GM21526 (cell line): ENCODE data around the gene SORCS3.

Experiments
- ATAC-seq: cut with Tn5 transposase; IDR thresholded peaks from one replicate; pipeline ENCODE4 v1.9.1; 2021; ENCODE audit warnings: moderate library complexity; ENCODE audit not compliant: unreplicated experiment, low FRiP score

SORCS3 gene

GRCh38 chr10:104767282-104767681 is 126.2 kb downstream of the SORCS3 start:
- no peak for ATAC-seq

- ATAC-seq = no peak
Observed at GRCh38 chr10:104767745-104768144, 126.7 kb downstream of the SORCS3 start.

- no peak for ATAC-seq
Observed at GRCh38 chr10:104773105-104773504, 132.0 kb downstream of the SORCS3 start.

- ATAC-seq = no peak
Observed at GRCh38 chr10:104774234-104774633, 133.1 kb downstream of the SORCS3 start.

- no peak for ATAC-seq
Observed at GRCh38 chr10:104777086-104777799, 136.2 kb downstream of the SORCS3 start.

GRCh38 chr10:104778371-104778770 is 137.3 kb downstream of the SORCS3 start:
- no peak for ATAC-seq

- ATAC-seq = no peak
Observed at GRCh38 chr10:104779701-104780100, 138.6 kb downstream of the SORCS3 start.

- no peak for ATAC-seq
Observed at GRCh38 chr10:104780165-104780564, 139.1 kb downstream of the SORCS3 start.

DNA sequence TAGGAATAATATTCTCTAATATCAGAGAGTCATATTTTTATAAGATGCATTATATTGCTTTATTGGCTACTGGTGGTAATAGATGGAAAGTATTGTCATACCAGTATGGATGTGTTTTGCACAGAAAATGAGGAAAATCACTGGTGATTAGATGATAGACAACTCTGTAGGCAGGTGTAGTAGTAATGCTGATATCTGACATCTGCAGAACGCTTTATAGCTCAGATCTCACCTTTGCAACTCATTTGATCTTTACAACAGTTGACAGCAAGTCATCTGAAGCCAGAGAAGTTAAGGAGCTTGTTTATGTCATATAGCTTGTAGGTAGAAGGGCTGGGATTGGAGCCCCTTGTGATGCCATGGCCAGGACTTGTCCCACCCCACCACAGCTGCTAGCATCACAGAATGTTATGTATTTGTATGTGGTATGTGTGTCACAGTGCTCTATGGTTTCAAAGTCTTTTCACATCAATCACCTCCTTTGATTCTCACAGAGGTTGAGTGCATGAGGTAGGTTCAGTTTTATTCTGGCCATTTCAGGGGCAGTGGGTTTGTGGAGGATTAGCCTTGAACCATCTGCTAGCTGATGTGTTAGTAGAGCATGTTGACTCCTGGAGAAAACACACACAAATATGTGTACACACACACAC is 140.0 kb downstream of the SORCS3 start:
- no peak for ATAC-seq

GRCh38 chr10:104784452-104784851 is 143.4 kb downstream of the SORCS3 start:
- no peak for ATAC-seq

GRCh38 chr10:104791471-104791870 is 150.4 kb downstream of the SORCS3 start:
- no peak for ATAC-seq

DNA sequence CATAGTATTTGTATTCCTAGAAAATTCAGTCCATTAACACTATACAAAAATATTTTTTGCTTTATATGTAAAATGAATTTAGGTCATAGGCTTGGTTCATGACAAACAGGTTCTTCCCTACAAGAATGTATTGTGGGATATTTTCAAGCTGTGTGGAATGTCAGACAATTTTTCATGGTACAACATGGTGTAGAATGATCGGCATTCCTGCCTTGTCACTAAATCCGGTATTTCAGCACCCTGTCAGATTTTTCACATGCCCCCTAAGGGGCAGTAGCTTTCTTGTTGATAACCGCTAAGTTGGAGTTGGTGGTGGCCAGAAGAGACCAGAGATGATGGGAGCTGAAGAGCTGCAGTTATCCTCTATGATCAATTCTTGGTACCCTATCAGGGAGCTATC is 154.3 kb downstream of the SORCS3 start:
- no peak for ATAC-seq

DNA sequence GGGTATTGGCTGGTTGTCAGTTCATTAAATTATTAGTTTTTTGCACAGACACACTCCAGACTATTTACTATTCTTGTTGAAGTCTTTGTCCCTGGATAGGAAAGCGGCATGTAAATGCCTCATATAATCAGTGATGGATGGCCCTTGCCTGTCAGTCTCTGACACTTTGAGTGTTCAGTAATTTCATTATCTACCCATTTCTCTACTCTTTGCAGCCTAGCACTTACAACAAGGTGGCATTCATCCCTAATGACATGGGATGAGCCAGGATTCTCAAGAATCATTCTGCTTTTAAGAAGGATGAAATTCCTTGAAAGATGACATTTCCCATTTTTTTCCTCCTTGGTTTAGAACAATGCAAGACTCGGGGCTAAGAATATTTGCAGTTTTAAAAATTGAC is 155.7 kb downstream of the SORCS3 start:
- no peak for ATAC-seq

- no peak for ATAC-seq
Observed at GRCh38 chr10:104802941-104803340, 161.9 kb downstream of the SORCS3 start.

DNA sequence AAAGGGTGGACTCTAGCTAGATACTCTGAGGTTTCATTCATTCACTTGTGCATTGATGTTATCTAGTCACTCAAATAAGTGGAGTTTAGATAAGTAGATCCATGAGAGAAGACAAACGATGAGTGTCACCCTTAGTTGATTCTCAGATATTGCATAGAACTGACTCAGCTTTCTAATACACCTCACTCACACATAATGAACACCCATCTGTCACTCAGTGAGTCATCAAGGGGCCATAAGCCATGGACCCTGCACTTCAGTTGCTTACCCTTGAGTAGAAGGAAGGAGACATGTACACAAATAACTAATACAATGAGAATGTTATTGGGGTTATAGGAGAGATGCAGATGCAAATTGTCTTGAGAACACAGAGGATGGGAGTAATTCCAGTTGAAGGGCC is 163.8 kb downstream of the SORCS3 start:
- no peak for ATAC-seq

- no peak for ATAC-seq
Observed at GRCh38 chr10:104806801-104807200, 165.7 kb downstream of the SORCS3 start.

DNA sequence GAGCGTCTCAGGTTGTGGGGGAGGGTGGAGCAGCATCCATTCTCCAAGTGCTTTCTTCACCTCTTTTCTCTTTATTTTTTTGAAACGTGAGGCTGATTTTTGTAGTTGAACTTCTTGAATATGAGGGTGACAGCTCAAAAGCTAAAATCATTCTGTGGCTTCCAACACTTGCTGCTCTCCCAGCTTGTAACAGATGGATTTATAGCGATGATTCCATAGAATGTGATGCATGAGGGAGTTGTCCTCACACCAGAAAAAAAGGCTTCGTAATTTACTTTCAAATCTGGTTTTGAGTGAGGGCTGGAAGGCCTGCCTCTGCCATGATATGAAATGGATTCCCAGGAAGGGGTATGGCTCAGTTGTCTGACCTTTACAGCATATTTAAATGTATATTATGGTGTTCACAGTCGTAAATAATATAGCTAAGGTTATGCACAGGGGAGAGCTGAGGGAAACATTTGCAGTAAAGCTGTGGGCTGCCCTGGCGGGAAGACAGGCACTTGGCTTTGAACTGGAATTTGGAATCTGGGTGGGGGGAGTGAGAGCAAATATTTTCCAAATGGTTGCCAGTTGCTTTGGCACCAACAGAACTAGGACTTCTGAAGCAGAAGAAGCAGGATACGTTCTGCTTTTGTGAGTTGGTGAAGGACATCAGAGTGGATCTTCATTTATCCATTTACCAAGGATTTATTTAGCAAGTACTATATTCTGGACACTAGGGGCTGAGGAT is 166.7 kb downstream of the SORCS3 start:
- no peak for ATAC-seq

- ATAC-seq = peak; percentile 79
Observed at GRCh38 chr10:104809288-104810090, 168.4 kb downstream of the SORCS3 start.

DNA sequence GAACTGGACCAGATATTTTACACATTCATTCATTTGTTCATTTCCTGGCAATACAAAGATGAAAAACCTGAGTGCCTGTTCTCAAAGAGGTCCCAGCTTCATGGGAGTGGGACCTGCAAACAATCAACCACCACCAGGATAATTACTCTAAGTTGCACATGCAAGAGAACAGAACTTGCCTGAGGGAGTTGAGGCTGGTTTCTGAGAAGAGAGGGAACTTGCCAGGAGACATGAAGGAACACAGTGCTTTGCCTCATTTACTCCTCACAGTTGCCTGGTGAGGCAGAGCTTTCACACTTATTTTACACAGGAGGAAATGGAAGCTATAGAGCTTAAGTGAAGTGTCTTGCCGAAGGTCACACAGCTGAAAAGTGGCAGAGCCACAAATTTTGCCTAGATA is 170.1 kb downstream of the SORCS3 start:
- ATAC-seq = no peak

GRCh38 chr10:104816501-104816900 is 175.4 kb downstream of the SORCS3 start:
- ATAC-seq = no peak

DNA sequence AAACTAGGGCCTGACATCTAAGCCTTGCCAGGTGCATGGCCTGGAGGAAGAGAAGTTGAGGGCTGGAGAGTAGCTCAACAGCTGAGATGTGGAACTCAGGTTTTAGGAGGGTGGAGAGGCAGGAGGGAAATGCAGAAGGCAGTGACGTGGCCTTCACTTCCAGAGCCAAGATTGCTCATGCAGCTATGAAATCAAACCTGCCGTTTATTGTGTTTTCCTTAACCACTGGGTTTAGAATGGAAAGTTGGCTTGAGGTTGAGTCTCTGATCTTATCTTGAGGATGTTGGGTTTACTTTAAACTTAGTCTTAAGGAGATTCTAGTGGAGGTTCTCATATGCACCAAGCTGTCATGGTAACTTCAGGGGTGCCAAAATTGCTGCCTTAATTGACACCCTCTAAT is 178.6 kb downstream of the SORCS3 start:
- no peak for ATAC-seq
